ENCODE measurements around the gene CBX3.

DNA sequence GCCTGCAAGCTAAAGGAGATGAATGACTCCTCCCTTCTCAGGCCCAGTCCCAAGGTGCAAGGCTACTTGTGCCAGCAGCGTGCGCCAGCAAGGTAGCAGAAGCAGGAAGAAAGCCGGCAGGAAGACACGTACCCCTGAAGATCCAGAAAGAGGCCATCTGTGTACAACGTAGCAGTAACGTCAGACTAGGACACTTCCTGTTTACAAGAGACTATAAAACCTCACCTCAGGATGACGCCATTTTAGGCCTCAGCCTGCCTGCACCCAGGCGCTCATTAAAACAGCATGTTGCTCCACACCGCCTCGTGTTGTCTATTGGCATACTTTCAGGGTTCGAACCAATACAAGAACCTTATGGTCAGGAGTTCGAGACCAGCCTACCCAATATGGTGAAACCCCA, 48.7 kb downstream of the CBX3 start:
- TF ChIP-seq, protein P1, sequence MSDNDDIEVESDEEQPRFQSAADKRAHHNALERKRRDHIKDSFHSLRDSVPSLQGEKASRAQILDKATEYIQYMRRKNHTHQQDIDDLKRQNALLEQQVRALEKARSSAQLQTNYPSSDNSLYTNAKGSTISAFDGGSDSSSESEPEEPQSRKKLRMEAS (IDR thresholded peaks at IDR 0.05) = no peak
- TF ChIP-seq, protein P2, sequence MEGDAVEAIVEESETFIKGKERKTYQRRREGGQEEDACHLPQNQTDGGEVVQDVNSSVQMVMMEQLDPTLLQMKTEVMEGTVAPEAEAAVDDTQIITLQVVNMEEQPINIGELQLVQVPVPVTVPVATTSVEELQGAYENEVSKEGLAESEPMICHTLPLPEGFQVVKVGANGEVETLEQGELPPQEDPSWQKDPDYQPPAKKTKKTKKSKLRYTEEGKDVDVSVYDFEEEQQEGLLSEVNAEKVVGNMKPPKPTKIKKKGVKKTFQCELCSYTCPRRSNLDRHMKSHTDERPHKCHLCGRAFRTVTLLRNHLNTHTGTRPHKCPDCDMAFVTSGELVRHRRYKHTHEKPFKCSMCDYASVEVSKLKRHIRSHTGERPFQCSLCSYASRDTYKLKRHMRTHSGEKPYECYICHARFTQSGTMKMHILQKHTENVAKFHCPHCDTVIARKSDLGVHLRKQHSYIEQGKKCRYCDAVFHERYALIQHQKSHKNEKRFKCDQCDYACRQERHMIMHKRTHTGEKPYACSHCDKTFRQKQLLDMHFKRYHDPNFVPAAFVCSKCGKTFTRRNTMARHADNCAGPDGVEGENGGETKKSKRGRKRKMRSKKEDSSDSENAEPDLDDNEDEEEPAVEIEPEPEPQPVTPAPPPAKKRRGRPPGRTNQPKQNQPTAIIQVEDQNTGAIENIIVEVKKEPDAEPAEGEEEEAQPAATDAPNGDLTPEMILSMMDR (IDR thresholded peaks at IDR 0.05; ENCODE audit: low read depth, low read length, missing input control) = no peak
- TF ChIP-seq TAF1 (conservative IDR thresholded peaks at IDR 0.05) (no peak), GABPA (IDR thresholded peaks at IDR 0.05 in 1 of 2, conservative IDR thresholded peaks at IDR 0.05 in 1 of 2) (no peak), RAD21 (IDR thresholded peaks at IDR 0.05) (no peak), JUND (IDR thresholded peaks at IDR 0.05) (no peak), EGR1 (IDR thresholded peaks at IDR 0.05; ENCODE audit: low read depth in 2 of 2) (no peak), FOXA1 (IDR thresholded peaks at IDR 0.05) (no peak), SP1 (IDR thresholded peaks at IDR 0.05) (no peak)
- TF ChIP-seq, protein P3, sequence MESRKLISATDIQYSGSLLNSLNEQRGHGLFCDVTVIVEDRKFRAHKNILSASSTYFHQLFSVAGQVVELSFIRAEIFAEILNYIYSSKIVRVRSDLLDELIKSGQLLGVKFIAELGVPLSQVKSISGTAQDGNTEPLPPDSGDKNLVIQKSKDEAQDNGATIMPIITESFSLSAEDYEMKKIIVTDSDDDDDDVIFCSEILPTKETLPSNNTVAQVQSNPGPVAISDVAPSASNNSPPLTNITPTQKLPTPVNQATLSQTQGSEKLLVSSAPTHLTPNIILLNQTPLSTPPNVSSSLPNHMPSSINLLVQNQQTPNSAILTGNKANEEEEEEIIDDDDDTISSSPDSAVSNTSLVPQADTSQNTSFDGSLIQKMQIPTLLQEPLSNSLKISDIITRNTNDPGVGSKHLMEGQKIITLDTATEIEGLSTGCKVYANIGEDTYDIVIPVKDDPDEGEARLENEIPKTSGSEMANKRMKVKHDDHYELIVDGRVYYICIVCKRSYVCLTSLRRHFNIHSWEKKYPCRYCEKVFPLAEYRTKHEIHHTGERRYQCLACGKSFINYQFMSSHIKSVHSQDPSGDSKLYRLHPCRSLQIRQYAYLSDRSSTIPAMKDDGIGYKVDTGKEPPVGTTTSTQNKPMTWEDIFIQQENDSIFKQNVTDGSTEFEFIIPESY (IDR thresholded peaks at IDR 0.05) = no peak
- TF ChIP-seq, protein P4, sequence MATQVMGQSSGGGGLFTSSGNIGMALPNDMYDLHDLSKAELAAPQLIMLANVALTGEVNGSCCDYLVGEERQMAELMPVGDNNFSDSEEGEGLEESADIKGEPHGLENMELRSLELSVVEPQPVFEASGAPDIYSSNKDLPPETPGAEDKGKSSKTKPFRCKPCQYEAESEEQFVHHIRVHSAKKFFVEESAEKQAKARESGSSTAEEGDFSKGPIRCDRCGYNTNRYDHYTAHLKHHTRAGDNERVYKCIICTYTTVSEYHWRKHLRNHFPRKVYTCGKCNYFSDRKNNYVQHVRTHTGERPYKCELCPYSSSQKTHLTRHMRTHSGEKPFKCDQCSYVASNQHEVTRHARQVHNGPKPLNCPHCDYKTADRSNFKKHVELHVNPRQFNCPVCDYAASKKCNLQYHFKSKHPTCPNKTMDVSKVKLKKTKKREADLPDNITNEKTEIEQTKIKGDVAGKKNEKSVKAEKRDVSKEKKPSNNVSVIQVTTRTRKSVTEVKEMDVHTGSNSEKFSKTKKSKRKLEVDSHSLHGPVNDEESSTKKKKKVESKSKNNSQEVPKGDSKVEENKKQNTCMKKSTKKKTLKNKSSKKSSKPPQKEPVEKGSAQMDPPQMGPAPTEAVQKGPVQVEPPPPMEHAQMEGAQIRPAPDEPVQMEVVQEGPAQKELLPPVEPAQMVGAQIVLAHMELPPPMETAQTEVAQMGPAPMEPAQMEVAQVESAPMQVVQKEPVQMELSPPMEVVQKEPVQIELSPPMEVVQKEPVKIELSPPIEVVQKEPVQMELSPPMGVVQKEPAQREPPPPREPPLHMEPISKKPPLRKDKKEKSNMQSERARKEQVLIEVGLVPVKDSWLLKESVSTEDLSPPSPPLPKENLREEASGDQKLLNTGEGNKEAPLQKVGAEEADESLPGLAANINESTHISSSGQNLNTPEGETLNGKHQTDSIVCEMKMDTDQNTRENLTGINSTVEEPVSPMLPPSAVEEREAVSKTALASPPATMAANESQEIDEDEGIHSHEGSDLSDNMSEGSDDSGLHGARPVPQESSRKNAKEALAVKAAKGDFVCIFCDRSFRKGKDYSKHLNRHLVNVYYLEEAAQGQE (IDR thresholded peaks at IDR 0.05) = no peak
- TF ChIP-seq, protein P5, sequence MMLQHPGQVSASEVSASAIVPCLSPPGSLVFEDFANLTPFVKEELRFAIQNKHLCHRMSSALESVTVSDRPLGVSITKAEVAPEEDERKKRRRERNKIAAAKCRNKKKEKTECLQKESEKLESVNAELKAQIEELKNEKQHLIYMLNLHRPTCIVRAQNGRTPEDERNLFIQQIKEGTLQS (IDR thresholded peaks at IDR 0.05) = no peak
